DOHH2 (cell line): Measurements from ENCODE around the gene SLC35D1.

ENCODE experiments used
- EZH2phosphoT487 ChIP-seq: fragments of 200-600 bp; sonication (generic); IDR thresholded peaks from 2 replicates; pipeline ENCODE4 v1.6.1; 2017; ENCODE audit warnings: borderline replicate concordance, mild to moderate bottlenecking, antibody characterized with exemption, low read length, moderate library complexity, mixed read lengths
- TF ChIP-seq, protein P1 (sequence below): fragments of 200-600 bp; sonication (generic); IDR thresholded peaks from one replicate; pipeline ENCODE4 v1.5.1; 2014; ENCODE audit warnings: antibody characterized with exemption, mild to moderate bottlenecking, low read depth, low read length; ENCODE audit not compliant: poor library complexity, severe bottlenecking

DNA sequence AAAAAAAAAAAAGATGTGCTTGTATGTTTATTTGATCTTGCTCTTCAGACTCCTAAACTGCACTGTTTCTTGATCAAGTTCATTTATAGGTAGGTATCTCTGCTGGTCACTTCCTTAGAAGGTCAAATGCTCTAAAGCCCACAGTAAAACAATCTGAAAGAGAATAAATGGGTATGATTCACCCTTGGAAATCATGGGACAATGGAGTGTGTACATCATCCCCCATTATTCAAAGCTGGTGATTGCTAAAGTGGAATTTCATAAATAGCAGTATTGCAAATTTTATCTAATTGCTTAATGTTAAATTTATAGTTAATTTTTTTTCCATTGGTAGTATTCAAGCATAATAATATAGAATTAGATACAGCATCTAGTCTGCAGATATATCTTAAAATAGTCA lies 75.7 kb downstream of the SLC35D1 start:
- TF ChIP-seq, protein P1, sequence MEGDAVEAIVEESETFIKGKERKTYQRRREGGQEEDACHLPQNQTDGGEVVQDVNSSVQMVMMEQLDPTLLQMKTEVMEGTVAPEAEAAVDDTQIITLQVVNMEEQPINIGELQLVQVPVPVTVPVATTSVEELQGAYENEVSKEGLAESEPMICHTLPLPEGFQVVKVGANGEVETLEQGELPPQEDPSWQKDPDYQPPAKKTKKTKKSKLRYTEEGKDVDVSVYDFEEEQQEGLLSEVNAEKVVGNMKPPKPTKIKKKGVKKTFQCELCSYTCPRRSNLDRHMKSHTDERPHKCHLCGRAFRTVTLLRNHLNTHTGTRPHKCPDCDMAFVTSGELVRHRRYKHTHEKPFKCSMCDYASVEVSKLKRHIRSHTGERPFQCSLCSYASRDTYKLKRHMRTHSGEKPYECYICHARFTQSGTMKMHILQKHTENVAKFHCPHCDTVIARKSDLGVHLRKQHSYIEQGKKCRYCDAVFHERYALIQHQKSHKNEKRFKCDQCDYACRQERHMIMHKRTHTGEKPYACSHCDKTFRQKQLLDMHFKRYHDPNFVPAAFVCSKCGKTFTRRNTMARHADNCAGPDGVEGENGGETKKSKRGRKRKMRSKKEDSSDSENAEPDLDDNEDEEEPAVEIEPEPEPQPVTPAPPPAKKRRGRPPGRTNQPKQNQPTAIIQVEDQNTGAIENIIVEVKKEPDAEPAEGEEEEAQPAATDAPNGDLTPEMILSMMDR, result no peak
- no peak for TF ChIP-seq EZH2phosphoT487
